Left hindlimb (tissue), 1 donor: ENCODE results near the gene FEN1.

Source experiments
- DNase-seq: peaks from one replicate; pipeline ENCODE4 v3.0.0-alpha.2; 2018

Gene FEN1

DNA sequence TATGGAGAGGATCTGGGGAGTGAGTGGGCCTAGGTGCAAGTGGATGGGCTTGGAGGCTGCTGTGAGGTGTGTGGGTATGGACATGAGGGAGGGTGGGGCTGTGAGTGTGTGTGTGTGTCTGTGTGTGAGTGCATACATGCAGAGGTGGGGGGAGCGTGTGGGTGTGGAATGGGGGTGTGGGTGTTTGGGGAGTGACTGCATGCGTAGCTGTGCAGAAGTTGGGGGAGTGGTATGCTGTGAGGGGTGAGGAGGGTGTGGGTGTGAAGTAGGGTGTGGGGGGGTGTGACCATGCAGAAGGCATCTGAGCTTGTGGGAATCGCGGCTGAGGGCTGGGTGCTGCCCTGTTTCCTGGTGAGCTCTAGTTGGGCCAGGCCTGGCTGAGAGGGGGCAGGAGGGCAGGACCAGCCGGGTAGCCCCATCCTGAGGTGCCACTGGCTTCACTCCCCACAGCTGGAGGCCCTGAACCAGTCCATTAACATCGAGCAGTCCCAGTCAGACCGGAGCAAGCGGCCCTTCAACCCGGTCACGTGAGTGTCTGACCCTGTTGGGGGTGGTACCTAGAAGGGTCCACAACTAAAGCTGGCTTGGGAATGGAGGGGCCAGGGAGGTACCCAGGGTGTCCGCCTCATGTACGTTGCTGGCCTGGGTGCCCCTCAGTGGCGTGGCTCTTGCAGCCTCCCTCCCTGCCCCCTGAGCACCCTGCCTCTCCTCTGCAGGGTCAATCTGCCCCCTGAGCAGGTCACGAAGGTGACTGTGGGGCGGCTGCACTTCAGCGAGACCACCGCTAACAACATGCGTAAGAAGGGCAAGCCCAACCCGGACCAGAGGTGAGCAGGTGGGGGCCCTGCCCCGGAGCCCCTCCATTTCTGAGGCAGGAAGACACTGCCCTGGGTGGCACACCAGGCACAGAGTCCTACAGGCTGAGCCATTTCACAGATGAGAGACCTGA lies 16.8 kb upstream of the FEN1 start:
- DNase-seq = no peak

DNA sequence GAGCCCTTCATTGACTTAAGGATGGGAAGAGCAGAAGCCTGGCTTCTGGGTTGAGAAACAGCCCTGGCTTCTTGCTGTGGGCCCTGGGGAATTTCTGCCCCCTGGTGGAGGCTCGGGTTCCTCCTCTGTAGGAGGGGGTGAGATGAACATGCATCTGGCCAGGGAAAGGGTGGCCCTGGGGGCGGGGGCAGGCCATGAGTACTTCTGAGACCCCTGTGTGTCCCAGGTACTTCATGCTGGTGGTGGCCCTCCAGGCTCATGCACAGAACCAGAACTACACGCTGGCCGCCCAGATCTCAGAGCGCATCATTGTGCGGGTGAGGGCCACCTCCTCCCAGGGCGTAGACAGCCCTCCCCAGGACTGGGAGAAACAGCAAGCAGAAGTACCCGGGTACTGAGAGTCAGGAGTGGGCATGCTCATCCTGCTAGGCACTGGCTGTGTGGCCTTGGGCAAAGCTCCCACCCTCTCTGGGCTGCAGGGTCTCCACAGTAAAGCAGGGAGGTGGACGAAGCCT lies 16.1 kb upstream of the FEN1 start:
- no peak for DNase-seq

DNA sequence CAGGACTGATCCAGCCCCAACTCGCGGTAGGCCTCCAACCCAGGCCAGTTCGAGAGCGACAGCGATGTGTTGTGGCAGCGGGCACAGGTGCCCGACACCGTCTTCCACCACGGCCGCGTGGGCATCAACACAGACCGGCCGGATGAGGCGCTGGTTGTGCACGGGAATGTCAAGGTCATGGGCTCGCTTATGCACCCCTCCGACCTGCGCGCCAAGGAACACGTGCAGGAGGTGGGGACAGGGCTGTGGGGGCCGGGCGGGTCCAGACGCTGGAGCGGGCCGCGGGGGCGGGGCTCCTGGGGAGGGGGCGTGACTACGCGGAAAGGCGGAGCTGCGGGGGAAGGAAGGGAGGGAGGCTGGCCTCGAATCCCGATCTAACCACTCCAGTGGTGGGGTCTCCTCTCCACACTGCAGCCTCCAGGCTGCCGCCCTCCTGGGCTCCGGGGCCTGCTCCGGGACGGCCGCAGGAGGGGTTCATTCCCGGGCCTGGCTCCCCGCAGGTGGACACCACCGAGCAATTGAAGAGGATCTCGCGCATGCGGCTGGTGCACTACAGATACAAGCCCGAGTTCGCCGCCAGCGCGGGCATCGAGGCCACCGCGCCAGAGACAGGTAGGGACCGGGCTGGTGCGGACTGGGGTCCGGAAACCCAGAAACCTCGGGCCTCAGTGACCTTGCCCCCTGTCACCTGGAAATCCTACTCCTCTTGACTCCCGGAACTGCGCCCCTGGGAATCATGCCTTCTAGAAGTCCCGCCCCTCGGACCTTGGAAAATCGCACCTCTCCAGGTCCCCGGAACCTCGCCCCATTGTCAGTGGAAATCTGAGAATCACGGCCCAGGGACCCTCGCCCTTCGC lies 15.2 kb upstream of the FEN1 start:
- peak; percentile 58 for DNase-seq

DNA sequence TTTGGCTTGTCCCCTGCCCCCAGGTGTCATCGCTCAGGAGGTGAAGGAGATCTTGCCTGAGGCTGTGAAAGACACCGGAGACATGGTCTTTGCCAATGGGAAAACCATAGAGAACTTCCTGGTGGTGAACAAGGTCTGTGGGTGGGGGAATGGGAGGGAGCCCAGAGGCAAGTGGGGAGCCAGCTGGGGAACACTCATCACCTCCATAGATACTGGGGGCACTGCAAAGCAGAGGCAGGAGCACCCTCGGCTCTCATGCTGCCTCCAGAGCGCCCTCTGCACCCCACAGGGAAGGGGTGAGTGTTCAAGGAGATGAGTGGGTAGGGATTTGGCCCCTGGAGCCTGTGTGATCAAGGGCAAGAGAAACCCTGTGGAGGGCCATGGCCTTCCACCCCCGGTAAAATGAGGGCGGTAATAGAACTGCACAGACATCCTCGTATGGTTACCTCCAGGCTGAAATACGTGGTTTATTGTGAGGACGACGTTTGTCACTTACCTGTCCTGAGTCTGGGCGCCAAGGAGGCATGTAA lies 14.3 kb upstream of the FEN1 start:
- no peak for DNase-seq

DNA sequence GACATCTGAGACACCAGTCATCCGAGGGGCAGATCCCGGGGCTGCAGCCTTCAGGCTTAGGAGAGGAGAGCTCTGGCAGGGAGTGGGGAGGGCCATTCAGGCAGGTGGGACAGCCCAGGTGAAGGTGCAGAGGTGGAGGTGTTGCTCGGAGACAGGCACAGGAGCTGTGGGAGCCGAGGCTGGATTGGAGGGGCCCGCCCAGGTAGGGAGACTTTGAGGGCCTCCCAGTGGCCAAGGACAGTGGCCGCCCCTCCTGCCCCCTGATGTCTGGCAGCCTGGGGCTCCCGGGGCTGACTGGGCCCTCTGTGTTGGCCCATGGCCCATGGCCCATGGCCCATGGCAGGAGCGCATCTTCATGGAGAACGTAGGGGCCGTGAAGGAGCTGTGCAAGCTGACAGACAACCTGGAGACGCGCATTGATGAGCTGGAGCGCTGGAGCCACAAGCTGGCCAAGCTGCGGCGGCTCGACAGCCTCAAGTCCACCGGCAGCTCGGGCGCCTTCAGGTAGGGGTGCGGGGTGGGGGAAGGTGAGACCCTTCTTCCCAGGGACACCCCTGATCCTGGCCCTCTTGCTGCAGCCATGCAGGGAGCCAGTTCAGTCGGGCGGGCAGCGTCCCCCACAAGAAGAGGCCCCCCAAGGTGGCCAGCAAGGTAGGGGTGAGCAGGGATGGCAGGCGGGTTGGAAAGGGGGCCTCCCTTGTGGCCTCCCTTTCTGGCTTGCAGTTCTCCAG lies 13.6 kb upstream of the FEN1 start:
- no peak for DNase-seq

DNA sequence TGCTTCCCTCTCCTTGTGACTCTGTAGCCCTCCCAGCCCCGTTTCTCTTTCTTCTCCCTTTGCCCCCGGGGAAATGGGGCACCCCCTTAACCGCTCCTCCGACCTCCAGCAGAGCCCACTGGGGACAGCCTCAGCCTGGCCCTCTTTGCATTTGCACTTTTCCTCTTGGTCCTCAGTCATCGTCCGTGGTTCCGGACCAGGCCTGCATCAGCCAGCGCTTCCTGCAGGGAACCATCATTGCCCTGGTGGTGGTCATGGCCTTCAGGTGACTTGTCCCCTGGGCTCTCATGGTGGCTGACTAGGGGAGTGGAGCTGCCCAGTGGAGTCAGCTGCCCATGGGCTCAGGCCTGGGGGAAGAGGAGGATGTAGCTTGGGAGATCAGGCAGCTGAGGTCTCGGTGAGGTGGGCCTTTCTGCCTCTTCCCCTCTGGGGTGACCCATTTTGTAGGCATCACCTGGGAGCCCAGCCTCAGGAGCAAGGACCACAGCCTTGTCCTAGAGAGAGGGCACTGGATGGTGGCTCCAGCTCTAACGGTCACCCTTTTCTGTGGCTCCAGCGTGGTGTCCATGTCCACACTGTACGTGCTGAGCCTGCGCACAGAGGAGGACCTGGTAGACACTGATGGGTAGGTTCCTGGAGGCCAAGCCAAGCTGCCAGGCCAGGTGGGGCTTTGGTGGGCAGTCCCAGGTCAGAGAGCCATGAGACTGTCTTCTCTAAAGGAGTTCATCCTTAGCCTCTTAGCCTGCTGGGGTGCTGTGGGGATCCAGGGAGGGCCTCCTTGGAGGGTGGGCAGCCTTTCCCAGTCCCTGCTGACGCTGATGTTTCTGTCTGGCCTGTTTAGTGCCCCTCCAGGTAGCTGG lies 12.8 kb upstream of the FEN1 start:
- no peak for DNase-seq

DNA sequence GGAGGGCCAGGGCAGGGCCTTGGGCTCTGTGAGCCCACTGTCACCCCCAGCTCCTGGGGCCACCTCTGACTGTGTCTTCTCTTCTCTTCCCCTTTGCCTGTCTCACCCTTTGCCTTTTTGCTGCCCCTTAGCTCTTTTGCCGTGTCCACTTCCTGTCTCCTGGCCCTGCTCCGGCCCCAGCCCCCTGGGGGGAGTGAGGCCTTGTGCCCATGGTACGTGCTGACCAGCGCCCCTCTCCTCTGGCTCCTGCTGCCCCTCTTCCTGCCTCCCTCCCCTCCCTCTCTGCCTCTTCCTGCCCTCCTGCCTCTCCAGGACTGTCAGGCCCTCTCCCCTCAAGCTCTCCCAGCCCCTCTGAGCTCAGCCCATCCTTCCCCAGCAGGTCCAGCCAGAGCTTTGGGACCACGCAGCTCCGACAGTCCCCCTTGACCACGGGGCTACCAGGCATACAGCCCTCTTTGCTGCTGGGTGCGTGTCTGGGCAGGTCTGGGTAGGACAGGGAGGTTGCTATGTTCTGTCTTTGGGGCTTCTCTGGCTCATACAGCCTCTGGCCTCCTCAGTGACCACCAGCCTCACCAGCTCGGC lies 12.0 kb upstream of the FEN1 start:
- DNase-seq = no peak

DNA sequence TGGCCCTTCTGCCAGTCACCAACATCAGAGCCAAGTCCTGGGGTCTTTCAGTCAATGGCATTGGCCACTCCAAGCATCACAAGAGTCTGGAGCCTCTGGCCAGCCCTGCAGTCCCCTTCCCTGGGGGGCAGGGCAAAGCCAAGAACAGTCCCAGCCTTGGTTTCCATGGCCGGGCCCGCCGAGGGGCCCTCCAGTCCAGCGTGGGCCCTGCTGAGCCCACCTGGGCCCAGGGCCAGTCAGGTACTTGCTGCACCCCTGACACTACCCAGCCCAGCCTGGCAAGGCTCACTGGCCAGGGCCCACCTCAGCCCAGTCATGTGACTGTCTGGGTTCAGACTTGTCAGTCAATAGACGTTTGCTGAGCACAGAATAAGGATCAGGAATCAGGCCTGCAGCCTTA lies 11.1 kb upstream of the FEN1 start:
- DNase-seq = no peak

DNA sequence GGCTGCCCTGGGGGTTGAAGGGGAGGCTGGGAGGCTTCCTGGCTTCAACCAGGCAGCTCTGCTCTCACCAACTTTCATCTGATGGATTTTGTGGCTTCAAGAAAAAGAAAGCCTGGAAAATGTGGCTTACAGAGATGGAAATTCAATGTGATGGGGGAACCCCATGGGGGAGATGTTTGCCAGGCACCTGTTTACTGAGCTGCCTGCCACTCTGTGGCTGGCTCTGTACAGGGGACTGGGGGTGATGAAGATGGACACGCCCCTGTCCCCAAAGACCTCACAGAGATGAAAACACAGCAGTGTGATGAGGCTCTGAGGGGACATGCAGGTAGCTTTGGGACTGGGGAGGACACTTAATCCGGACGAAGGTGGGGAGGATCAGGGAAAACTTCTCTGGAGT lies 10.4 kb upstream of the FEN1 start:
- no peak for DNase-seq

DNA sequence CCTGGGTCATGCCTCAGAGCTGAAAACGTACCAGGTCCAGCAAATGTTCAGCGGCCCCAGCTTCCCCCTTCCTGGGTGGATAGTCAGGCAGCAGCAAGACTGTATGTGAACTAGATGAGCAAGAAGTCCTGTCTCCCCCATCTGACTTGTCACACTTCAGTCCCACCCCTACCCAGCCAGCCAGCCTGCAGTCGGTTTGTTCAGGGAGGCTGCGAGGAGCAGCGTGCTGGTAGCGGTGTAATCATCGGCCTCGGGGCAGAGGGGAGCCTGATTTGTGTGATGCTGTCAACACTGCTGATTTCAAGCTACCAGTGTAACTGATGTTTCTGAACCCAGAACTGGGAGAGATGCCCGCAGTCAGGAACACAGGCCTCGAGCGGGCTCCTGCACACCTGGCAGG lies 9.9 kb upstream of the FEN1 start:
- no peak for DNase-seq

DNA sequence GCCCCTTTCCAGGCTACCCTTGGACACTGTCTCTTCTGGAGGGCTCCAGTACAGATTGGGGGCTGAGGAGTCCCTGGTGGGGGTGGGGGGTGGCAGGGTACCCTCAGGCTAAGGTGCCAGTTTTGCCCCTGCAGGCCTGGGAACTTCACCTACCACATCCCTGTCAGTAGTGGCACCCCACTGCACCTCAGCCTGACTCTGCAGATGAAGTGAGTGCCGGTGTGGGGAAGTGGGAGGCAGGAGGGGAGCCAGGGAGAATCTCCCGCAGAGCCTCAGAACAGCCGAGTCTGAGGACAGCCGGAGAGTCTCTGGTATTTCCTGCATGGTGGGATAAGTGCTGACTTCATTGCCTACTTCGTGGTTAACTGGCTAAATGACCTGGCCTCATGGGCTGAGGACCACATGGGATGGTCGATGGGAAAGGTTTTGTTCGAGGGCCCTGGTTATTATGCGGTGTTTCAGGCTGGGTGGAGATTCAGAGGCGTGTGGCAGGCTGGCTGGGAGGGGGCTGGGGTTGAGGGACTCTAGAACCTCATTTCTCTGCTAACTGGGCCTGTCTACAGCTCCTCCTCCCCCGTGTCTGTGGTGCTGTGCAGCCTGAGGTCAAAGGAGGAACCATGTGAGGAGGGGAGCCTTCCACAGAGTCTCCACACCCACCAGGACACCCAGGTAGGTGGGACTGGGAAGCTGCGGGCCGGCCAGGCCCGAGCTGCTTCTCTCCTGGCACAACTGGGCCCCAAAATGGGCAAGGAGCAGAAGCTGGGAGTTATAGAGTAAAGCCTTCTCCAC lies 8.8 kb upstream of the FEN1 start:
- DNase-seq = no peak

DNA sequence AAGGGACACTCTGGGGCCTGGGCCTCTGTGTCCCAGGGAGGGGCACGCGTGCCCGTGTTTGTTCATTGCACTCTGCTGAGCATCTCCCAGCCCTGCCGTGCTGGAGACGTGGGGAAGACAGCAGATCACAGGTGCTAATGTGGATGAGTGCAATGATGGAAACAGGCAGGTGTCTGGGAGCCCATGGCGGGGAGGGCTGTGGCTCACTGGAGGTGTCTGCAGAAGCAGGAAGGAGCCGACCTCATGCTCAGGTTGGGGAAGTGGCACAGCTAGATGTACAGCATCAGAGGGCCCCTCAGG lies 8.3 kb upstream of the FEN1 start:
- no peak for DNase-seq

DNA sequence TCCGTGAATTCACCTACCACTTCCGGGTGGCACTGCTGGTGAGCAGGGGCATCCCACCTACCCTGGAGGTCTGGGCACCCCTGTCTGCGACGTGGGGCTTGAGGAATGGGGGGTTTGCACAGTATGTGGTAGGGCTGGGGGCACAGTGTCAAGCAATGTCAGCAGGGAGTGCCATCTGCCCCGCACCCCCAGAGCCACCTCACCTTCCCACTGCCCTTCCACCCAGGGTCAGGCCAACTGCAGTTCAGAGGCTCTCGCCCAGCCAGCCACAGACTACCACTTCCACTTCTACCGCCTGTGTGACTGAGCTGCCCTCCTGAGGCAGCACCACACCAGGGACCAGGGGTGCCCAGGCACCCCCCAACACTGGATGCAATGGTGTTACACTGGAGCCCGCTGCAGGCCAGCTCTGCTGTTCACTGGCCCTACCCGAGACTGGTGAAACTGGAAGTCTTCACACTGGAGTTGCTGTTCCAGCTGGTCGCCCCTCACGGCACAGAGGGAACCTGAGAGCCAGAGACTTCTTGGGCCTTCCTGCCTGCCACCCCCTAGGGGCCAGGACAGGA lies 6.8 kb upstream of the FEN1 start:
- no peak for DNase-seq

DNA sequence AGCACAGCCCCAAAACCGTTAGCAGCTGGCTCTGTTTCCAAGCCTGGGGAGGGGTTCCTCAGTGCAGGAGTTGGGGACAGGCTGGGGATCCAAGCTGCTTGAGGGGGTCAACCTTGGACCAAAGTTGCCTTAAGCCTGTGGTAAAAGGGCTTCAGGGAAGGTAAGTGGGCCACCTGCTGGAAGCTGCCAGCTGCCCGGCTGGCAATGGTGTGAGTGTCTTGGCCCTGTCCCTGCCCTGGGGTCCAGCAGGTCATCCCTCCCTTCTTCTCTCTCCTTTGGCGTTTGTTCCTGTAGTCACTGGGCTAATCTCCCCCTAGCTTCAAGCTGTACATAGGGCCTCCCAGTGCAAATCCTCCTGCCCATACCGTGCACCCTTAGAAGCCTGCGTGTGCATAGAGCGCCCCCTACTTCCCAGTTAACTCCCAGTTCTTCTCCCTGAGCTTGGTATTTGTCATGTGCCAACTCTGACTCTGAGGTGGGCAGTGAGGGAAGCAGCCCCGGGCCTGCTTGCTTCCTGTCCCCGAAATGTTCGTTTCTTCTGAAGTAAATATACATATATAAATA lies 4.7 kb upstream of the FEN1 start:
- DNase-seq = no peak

DNA sequence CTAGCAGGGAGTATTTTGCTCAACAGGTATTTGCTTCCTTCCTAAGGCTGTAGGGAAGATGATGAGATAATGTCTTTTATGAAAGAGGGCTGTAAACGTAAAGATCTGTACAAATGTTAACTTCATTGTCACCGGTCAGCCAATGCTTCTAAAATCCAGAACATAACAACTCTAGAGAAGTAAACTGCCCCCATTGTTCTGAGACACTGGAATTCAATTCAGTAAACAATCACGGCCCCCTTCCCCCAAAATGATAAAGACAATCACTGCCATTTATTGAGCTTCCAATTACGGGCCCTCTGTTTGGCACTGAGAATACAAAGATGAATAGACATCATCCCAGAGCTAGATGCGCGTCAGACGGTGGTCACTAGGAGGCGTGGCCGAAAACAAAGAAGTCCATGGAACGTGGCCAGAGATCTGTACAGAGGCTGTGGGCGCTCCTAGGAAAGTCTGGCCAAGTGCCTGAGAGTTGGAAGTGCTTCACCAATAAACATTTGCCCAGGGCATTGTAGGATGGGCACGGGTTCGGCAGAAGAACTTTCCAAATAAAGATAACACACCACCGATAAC lies 888 bp upstream of the FEN1 start:
- peak; percentile 87 for DNase-seq

DNA sequence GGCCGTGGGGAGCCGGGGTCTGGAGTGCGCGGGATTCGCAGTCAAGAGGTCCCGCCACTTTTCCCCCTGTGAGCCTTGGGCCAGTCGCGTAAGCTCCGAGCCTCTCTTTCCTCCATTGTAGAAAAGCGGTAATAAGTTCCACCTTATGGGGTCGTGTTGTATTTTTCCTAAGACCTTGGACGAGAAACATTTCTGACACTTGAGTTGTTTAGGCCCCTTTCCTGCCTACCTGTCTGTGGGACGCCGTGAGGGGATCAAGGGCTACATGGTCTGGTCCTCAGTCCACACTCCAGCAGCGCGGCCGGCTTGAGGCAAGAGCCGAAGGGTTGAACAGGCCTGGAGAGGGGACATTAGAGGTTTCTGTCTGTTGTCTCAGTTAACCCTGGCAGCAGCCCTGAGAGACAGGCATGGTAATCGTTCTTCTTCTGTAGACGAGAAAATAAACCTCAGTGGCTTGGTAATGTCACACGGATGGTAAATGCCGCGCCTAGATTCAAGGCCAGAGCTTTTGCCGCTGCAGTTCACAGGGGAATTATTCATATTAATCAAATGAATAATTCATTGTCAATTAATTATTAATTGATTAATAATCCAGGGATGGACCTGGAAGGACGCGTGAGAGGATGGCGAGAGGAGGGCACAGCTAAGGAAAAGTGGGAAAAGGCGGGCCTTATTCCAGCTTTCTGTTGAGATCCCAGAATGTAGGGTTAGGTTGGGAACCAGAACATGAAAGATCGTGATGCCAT lies 545 bp downstream of the FEN1 start:
- no peak for DNase-seq

DNA sequence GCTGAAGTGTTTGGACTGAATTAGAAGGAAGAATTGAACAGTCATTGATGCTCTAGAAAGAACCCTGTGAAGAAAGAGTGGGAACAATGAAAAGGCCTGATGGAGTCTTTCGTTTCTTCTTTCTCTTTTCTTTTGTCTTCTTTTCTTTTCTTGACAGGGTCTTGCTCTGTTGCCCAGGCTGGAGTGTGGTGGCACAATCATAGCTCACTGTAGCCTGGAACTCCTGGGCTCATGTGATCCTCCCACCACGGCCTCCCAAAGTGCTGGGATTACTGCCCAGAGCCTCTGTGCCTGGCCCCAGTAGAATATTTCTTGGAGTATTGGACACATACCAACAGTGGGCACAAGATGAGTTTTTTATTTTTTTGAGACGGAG lies 1.1 kb downstream of the FEN1 start:
- no peak for DNase-seq

DNA sequence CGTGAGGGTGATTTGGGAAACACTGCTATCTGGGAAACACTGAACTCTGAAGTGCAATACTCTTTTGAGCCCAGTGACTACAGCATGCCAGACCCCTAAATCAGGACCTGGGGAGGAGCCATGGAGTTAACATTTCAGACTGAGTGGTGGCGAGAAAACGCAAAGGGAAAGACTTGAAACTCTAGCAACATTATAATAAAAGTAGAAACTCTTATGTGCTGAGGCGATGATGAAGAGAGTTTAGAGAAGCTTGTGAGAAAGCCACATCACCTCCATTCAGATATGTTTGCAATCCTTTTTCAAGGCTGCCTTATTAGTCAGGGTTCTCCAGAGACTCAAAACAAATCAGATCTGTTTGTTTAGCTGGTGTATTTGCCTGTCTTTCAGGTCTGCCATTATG lies 1.9 kb downstream of the FEN1 start:
- DNase-seq = no peak

DNA sequence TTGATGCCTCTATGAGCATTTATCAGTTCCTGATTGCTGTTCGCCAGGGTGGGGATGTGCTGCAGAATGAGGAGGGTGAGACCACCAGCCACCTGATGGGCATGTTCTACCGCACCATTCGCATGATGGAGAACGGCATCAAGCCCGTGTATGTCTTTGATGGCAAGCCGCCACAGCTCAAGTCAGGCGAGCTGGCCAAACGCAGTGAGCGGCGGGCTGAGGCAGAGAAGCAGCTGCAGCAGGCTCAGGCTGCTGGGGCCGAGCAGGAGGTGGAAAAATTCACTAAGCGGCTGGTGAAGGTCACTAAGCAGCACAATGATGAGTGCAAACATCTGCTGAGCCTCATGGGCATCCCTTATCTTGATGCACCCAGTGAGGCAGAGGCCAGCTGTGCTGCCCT lies 2.7 kb downstream of the FEN1 start:
- no peak for DNase-seq
